ENCODE measurements around the gene HERPUD2.

The HERPUD2 gene, protein sequence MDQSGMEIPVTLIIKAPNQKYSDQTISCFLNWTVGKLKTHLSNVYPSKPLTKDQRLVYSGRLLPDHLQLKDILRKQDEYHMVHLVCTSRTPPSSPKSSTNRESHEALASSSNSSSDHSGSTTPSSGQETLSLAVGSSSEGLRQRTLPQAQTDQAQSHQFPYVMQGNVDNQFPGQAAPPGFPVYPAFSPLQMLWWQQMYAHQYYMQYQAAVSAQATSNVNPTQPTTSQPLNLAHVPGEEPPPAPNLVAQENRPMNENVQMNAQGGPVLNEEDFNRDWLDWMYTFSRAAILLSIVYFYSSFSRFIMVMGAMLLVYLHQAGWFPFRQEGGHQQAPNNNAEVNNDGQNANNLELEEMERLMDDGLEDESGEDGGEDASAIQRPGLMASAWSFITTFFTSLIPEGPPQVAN

DNA sequence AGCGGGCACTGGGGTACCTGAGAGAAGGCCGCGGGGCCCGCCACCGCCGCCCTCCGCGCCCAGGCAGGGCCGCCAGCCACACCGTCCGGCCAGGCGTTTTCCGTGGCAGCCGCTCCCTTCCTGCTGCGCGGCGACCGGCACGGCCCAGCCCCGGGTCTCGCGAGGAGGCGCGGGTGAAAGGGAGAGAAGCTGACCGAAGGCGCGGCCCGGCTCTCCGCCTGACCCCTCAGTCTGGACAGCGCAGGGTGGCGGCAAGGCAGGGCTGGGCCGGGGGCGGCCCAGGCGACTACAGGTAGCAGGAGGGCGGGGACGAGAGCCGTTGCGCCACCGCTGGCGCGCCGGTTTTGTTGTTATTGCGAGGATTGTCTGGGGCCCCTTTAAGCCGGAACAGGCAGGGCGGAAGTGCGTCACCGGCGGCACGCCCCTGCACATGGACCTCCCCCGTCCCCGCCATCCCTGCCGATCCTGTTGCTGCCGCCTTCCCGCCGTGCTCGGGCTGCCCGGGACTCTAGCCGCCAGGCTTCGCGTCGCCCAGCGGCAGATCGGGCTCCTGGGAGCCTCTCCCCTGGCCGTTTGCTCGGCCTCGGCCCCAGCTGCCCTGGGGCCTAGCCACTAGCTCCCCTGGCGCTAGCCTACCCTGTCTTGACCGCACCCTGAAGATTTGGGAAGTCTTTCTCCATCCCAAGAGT lies at the start of gene HERPUD2:
TSS of gene HERPUD2 (minus strand) at position 352 of the 689 bp plus-strand sequence. CDS start 805 bp downstream, outside the sequence.
- TF ChIP-seq, protein P1, sequence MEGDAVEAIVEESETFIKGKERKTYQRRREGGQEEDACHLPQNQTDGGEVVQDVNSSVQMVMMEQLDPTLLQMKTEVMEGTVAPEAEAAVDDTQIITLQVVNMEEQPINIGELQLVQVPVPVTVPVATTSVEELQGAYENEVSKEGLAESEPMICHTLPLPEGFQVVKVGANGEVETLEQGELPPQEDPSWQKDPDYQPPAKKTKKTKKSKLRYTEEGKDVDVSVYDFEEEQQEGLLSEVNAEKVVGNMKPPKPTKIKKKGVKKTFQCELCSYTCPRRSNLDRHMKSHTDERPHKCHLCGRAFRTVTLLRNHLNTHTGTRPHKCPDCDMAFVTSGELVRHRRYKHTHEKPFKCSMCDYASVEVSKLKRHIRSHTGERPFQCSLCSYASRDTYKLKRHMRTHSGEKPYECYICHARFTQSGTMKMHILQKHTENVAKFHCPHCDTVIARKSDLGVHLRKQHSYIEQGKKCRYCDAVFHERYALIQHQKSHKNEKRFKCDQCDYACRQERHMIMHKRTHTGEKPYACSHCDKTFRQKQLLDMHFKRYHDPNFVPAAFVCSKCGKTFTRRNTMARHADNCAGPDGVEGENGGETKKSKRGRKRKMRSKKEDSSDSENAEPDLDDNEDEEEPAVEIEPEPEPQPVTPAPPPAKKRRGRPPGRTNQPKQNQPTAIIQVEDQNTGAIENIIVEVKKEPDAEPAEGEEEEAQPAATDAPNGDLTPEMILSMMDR (IDR thresholded peaks at IDR 0.05; ENCODE audit: control extremely low read depth, extremely low read depth, low read depth, missing control alignments), result peak; percentile 1
- ChIA-PET POLR2A (interaction anchor here (0.6 to 1.2 kb wide), 5 partner anchors 15 to 120 kb away, joined by 3 to 4 read pairs (median 3); partner anchors contain the start of gene SEPTIN7), CTCF (interaction anchor here (0.8 to 28.5 kb wide), 12 partner anchors 10 to 212 kb away, joined by 3 to 334 read pairs (median 4); partner anchors contain the start of gene SEPTIN7)
- DNase-seq (ENCODE audit: extremely low spot score), result peak; percentile 95

DNA sequence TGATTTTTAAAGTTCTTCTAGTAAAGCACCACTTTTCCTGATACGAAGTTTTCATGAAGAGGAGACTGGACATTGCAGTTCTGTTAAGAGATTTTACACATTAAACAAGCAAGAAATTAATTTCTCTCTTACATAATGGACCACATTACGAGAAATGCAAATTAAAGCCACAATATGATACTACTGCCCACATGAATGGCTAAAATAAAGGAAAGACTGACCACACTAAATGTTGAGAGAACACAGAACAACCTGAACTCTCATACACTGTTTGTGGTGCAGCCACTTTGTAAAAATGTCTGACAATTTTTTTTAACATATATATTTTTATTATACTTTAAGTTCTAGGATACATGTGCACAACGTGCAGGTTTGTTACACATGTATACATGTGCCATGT lies 44.0 kb upstream of the HERPUD2 start:
- no peak for DNase-seq (ENCODE audit: extremely low spot score)
- TF ChIP-seq, protein P1 (IDR thresholded peaks at IDR 0.05; ENCODE audit: control extremely low read depth, extremely low read depth, low read depth, missing control alignments), result no peak
- ChIA-PET CTCF (no interaction called here), POLR2A (no interaction called here)

DNA sequence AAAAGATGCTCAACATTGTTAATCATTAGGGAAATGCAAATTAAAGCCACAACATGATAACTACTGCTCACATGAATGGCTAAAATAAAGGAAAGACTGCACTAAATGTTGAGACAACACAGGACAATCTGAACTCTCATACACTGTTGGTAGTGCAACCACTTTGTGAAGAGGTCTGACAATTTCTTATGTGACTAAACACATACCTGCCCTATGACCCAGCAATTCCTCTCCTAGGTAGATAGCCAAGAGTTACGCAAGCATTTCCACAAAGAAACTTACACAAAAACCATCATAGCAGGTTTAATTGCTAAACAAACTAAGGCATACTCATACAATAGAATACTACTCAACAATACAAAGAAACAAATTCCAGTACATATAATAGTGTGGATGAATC lies 41.8 kb upstream of the HERPUD2 start:
- no peak for DNase-seq (ENCODE audit: extremely low spot score)
- TF ChIP-seq, protein P1 (IDR thresholded peaks at IDR 0.05; ENCODE audit: control extremely low read depth, extremely low read depth, low read depth, missing control alignments), result no peak
- POLR2A ChIA-PET, result interaction anchor here (0.6 kb wide), 1 partner anchor 27 kb away, joined by 5 read pairs; no protein-coding TSS in a partner anchor
- CTCF ChIA-PET, result interaction anchor here (1.3 to 4.7 kb wide), 4 partner anchors 9 to 21 kb away, joined by 3 to 26 read pairs (median 8); no protein-coding TSS in a partner anchor

DNA sequence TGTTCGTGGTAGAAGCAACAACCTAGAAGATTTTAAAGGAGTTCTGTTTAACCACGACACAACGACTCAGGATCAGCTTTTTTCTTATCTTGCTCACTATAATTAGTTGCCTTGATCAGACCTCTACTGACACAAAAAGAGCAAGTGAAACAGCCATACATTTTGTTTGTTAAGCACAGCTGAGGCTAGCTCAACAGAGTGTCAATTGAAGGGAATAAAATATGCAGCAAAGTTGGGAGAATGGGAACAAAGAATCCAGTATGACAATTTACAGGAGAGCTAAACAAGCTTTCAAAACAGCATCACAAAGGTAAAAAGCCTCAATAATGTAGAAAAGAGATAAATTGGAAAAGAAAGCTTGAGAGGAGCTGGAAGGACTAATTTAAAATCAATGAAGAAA lies 40.5 kb upstream of the HERPUD2 start:
- DNase-seq (ENCODE audit: extremely low spot score), result no peak
- CTCF ChIA-PET, result interaction anchor here (1.1 to 4.7 kb wide), 10 partner anchors 10 to 49 kb away, joined by 3 to 26 read pairs (median 4); no protein-coding TSS in a partner anchor
- POLR2A ChIA-PET, result no interaction called here
- TF ChIP-seq, protein P1 (IDR thresholded peaks at IDR 0.05; ENCODE audit: control extremely low read depth, extremely low read depth, low read depth, missing control alignments), result no peak

DNA sequence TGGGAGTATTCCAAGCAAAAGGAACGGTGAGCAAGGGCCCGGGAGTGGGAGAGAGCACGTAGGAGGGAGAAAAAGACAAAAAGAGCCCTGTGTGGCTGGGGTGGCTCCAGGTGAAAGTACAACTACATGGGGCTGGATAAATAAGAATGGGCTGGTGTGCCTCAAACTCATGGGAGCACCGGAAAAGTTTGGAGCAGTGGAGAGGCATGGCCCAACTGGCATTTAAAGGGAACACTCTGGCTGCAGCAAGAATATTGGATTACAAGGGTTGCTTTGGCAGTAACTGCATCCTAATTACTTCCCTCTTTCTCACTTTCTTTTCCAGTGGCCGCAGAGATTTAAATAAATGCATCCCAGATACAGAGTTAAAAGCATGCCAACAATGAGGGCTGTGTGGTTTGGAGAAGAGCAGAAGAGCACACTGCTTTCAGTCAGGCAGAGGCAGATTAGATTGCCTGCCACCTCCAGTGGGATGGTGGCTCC lies 39.1 kb upstream of the HERPUD2 start:
- CTCF ChIA-PET, result interaction anchor here (1.8 to 4.7 kb wide), 3 partner anchors 9 to 24 kb away, joined by 6 to 26 read pairs (median 10); no protein-coding TSS in a partner anchor
- TF ChIP-seq, protein P1 (IDR thresholded peaks at IDR 0.05; ENCODE audit: control extremely low read depth, extremely low read depth, low read depth, missing control alignments), result no peak
- no peak for DNase-seq (ENCODE audit: extremely low spot score)
- POLR2A ChIA-PET, result no interaction called here

DNA sequence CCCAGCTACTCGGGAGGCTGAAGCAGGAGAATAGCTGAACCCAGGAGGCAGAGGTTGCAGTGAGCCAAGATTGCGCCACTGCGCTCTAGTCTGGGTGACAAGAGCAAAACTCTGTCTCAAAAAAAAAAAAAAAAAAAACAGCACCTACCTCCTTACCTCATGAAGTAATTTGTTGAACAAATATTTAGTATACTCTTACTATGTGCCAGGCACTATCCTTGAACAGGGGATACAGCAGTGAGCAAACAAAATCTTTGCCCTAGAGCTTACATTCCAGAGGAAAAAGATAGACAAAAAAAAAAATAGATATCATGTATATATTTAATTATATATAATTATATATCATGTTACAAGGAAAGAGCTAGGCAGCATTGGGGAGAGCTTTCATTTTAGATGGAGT lies 36.4 kb upstream of the HERPUD2 start:
- CTCF ChIA-PET, result interaction anchor here (1.9 to 13.2 kb wide), 2 partner anchors 27 to 175 kb away, joined by 5 to 334 read pairs; partner anchors contain the start of gene HERPUD2
- TF ChIP-seq, protein P1 (IDR thresholded peaks at IDR 0.05; ENCODE audit: control extremely low read depth, extremely low read depth, low read depth, missing control alignments), result no peak
- DNase-seq (ENCODE audit: extremely low spot score), result no peak
- POLR2A ChIA-PET, result no interaction called here

All from GM10248 (cell line).